ENCODE results near the gene SHISA8.

SHISA8 gene

DNA sequence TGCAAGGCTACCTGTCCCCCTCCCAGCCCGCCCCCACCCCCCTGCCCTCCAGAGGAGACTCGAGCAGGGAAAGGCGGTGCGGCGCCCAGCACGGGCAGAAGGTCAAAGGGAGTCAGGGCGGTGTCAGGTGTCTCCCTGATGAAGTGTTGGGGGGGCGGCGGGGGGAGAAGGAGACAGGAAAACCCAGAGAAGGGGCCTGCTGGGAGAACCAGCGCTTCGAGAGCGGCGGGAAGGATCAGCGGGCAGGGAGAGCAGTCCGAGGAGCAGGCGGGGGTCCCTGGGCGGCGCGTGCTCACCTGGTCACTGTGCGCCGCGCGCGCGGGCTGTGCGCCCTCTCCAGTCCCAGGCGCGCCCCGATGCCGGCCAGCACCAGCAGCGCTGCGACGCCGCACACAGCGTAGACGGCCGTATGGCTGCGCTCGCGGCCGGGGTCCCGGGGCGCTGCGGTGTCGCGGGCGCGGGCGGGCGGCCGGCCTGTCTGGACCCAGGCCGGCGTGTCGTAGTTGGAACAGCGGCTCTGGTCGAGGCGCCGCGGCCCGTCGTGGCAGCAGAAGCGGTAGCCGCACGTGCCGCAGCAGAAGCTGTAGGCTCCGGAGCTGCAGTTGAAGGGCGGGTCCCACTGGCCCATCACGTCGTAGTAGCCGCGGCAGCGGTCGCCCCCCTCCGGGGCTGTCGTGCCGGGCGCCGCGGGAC lies 886 bp downstream of the SHISA8 start:
- DNase-seq: no peak

DNA sequence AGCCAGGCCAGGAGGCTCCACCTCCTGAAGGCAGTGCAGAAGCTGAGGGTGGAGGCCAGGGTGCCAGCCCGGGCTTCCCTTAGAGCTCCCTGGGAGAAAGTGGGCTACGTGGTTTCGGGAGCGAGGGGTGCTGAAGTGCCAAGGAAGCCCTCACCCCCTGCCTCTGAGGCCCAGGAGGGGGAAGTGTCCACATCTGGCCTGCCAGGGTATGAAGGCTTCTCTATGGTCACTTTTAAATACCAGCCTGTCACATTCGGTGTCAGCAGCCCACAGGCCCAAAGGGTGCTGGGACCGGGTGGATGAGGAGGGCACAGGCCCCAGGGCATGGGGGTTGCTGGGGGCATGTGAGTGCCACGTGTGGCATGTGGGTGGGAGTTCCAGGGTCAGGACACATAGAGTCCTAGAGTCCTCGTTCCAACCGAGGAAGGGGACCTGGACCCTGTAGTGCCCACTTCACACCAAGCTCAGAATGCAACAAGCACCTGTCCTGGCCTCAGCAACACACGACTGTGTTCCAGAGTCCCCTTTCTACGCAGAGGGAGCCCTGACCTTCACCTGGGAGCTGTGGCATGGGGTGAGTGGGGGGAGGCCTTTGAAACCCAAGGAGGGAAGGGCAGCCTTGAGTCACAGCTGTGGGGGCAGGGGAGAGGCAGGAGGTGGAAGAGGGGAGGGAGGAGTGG lies 1.7 kb downstream of the SHISA8 start:
- no peak for DNase-seq

DNA sequence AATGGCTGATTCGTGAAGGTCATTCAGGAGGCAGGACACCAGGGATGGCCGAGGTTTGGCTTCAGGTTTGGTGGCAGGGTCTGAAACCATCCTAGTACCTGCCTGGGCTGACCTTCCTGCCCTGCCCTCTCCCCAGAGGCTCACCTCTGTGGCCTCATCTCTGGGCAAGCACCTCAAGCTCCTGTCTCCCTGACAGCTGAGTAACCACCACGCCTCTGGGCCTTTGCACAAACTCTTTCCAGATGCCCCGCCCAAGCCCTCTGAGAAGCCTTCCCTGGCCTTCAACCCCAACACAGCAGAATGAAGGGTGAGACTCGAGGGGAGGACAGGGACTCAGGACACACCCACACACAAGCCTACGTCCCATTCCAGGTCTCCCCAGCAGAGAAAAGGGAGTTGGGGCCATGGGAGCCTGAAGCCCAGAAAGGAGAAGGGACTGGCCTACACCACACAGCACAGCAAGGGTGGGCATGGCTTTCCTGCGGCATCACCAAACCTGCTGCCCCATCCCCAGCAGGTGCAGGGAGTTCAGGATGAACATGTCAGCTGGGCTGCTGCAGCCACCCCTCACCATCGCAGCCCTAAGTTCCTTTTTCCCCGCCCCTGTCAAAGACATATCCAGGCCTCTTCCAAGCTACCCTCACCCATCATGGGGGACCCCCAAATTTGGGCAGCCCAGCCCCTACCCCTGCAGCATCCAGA lies 2.4 kb downstream of the SHISA8 start:
- DNase-seq: no peak

- no peak for DNase-seq
Observed at GRCh38 chr22:41911001-41911611, 3.8 kb downstream of the SHISA8 start.

DNA sequence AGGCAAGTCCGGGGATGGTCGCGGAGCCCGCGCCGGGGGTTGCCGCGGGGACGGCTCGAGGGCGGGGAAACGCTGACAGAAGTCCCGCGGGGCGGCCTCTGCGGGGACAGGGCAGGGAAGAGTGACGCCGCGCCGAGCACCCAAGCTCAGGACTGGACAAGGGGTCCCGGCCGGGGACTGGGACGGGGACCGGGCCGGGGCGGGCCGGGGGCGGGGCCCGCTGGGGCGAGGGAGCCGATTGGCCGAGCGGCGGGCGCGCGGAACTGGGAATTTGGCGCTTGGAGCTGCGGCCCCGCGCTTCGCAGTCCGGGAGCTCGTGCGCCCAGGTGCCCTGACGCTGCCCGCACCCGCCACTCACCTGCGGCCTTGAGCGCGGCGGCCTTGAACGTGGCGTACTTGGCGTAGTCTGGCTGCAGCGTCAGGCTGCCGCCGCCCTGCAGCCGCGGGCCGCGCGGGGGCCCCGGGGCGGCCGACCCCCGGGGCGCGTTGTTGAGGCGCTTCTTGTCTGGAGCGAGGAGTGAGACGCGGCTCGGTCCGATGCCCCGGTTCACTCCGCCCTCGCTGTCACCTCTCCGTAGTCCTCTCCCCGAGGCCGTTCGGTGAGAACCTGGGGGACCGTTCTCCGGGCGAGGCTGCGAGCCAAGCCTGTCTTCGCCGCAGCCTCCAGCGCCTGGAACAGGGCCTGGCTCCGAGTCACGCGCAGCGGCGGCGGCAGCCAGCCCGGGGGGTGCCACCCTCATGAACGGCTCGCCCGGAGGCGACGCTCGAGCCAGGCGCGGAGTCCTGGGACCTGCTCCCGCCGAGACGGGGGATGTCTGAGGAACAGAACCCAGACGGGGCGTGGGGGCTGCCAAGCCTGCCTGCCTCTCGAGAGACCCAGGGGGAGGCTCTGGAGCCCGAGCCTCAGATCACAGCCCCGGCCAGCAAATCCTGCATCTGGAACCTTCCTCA lies 4.5 kb downstream of the SHISA8 start:
- peak; percentile 69 for DNase-seq

- no peak for DNase-seq
Observed at GRCh38 chr22:41909310-41910049, 5.4 kb downstream of the SHISA8 start.

- DNase-seq: peak; percentile 43
Observed at GRCh38 chr22:41908411-41909309, 6.2 kb downstream of the SHISA8 start.

- no peak for DNase-seq
Observed at GRCh38 chr22:41907436-41908401, 7.2 kb downstream of the SHISA8 start.

DNA sequence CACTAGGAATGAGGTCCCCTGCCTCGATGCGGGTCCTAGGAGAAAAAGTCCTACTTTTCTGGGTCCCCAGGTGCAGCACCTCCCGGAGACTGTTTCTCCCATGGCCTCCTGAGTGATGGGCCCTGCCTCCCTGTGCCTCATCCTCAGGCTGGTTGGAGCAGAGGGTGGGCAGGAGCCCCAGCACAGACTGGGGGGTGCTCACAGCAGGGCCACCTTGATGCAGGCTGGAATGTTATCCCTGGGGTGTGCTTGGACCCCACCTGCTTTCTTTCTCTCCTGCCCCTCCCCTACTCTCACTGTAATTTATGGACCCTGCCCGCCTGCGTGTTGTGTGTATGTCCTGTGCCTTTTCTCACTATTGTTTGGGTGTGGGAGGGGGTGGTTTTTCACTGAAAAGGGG lies 8.1 kb downstream of the SHISA8 start:
- DNase-seq: no peak

DNA sequence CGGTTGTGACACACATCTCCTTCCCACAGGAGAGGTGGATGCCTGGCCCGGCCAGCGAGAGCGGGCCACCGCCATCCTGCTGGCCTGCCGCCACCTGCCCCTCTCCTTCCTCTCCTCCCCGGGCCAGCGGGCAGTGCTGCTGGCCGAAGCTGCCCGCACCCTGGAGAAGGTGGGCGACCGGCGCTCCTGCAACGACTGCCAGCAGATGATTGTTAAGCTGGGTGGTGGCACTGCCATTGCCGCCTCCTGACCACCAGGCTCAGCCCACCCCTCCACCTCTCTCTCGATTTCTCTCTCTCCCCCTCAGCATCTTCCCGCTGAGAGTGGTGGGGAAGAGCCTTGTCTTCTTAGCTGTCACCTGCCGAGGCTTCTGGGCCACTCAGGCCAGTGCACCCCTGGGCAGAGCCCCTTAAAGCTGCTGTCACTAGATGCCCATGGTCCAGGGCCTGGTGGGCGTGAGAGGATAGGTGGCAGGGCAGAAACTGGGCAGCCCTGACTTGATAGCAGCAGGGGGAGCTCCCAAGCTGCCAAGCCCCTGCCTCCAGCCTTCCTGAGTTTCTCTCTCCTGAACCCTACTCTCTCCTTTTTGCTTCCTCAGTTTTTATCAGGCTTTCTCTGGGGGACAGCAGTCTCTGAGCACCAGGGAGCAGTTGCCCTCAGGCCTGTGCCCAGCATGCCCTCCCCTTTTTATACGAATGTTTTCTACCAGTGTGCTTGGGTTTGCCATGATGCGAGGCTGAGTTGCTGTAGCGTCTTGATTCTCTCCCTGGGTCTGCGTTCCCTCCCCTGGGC lies 9.3 kb downstream of the SHISA8 start:
- DNase-seq: no peak

DNA sequence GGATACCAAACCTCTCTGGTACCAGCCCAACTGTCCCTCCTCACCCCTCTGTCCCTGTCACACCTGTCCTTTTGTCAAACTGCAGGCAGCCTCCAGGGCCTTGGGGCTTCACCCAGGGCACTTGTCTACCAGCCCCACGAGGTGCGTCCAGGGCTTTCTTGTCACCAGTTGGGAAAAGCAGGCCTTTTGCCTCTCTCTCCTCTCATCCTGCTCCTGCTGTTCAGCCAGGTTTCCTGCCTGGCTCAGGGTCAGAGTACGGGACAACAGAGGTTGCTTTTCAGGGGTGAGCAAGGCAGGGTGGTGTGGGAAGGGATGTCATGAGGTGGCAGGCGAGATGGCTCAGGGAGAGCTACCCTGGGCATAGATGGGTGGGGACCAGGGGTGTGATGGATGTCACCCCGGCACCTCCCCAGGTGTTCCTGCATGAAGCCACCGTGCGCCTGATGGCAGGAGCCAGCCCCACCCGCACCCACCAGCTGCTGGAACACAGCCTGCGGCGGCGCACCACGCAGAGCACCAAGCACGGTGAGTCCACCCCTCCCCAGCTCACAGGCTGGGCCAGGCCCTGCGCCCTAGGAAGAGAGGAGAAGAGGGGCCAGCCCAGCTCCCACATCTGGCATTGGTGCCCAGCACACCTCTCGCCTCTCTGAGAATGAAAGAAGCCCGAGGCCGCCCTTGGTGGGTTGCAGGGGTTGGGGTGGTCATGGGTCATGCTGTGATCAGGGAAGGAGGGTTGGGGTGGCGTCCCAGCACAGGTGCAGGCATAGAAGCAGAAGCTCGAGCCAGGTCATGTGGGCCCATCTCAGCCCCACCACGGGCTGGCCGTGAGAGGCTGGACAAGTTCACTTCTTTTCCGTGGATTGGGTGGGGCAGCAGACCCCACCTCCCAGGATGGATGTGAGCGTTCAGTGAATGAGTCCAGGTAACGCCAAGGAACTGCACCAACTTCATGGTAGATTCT lies 10.1 kb downstream of the SHISA8 start:
- no peak for DNase-seq

DNA sequence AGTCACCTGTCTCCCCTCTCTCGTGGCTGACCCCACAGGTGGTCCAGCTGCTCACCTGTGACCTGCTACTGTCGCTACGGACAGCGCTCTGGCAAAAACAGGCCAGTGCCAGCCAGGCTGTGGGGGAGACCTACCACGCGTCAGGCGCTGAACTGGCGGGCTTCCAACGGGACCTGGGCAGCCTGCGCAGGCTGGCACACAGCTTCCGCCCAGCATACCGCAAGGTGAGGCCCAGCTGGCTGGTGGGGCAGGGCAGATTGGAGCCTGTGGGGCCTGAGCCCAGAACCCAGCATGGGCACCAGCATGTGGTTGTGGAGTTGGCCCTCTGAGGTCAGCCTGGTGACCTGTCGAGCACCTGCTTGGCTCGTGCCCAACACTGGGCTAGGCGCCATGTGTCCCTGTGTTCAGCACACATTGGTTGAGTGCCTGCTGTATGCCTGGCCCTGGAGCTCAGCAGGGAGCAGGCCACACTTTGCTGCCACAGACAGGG lies 11.9 kb downstream of the SHISA8 start:
- DNase-seq: no peak

- DNase-seq: no peak
Observed at GRCh38 chr22:41902016-41902415, 12.9 kb downstream of the SHISA8 start.

DNA sequence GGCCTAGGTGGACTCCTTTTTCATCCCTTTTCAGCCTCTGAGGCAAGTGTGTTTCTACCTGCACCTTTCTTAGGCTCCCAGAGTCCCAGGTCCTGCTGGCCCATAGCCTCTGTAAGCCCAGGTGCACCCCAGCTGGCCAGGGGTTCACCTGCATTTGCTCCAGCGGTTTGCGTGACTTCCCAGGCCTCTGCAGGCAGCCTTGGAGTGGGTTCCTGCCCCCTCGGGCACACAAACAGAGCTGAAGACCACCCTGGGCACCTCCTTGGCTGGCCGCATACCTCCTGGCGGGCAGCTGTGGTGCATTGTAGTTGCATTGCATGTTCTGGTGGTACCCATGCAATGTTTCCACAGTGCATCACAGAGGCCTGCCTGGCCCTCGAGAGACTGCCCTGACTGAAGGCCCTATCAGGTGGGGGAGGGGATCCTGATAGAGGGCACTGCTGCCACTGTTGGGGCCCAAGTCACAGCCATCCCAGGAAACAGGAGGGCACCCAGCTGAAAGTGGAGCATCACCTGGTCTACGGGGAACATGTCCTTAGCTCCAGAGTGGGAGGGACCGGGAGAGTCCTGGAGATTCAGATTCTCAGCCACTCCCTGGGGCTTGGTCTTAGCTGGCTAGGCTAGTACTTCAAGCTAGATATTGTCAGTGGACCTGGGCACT lies 14.1 kb downstream of the SHISA8 start:
- DNase-seq: no peak

GRCh38 chr22:41899992-41900651 lies 14.8 kb downstream of the SHISA8 start:
- no peak for DNase-seq

GRCh38 chr22:41899110-41899509 lies 15.8 kb downstream of the SHISA8 start:
- no peak for DNase-seq

Measured in hematopoietic multipotent progenitor cell treated with erythropoietin and hydrocortisone succinate and interleukin-3 and kit ligand, for 4 days (in vitro differentiated cells).